Keratinocyte (primary cell): Measurements from ENCODE around the gene SETBP1. TPM values are rescaled to one million over a fixed set of nuclear protein-coding genes. Genes with fewer than 3 reads are reported as not detected.

Experiments used
- DNase-seq: peaks from one replicate; pipeline ENCODE4 v3.0.0-alpha.2; 2011; ENCODE audit warnings: low read depth, missing footprints, low spot score
- FAIRE-seq: peaks from 2 replicates; lab custom pipeline; 2011; peaks lifted over from hg19 to GRCh38; lab: Jason Lieb, UNC
- H2AFZ ChIP-seq: 2 replicates; pipeline ENCODE4 v1.6.0; 2012; ENCODE audit warnings: low read length, control low read depth, inconsistent platforms; ENCODE audit not compliant: control insufficient read depth
- H3K27ac ChIP-seq: 2 replicates; pipeline ENCODE4 v1.5.1; 2011; ENCODE audit warnings: low read length; ENCODE audit not compliant: control insufficient read depth, insufficient read depth
- H3K27me3 ChIP-seq: 3 replicates; pipeline ENCODE4 v1.6.0; 2011; ENCODE audit warnings: low read length; ENCODE audit not compliant: control insufficient read depth, insufficient read depth; ENCODE audit errors: extremely low read depth
- H3K36me3 ChIP-seq, 2 experiments: 2 replicates in 1 of 2; 3 replicates in 1 of 2; pipeline ENCODE4 v1.5.1; 2011; ENCODE audit warnings: low read length in 2 of 2, mild to moderate bottlenecking in 1 of 2; ENCODE audit not compliant: control insufficient read depth in 2 of 2, insufficient read depth in 2 of 2; ENCODE audit errors: extremely low read depth in 1 of 2
- H3K4me1 ChIP-seq: 3 replicates; pipeline ENCODE4 v1.5.1; 2011; ENCODE audit warnings: low read length; ENCODE audit not compliant: control insufficient read depth, insufficient read depth; ENCODE audit errors: extremely low read depth
- H3K4me2 ChIP-seq: 3 replicates; pipeline ENCODE4 v1.6.0; 2011; ENCODE audit warnings: low read depth, low read length; ENCODE audit not compliant: control insufficient read depth, insufficient read depth; ENCODE audit errors: extremely low read depth
- H3K4me3 ChIP-seq, 3 experiments: fragments of 200-600 bp in 1 of 3; sonication (generic) in 1 of 3; 2 replicates in 2 of 3; 3 replicates in 1 of 3; pipeline ENCODE4 v1.5.1; 2011 to 2016; ENCODE audit warnings: low read length in 3 of 3, mild to moderate bottlenecking in 3 of 3, control low read depth in 2 of 3, inconsistent platforms in 1 of 3, low read depth in 1 of 3, mixed read lengths in 1 of 3, mixed run types in 1 of 3, moderate library complexity in 1 of 3; ENCODE audit not compliant: control insufficient read depth in 2 of 3, insufficient read depth in 2 of 3; ENCODE audit errors: extremely low read depth in 1 of 3
- H3K79me2 ChIP-seq: 2 replicates; pipeline ENCODE4 v1.6.0; 2012; ENCODE audit warnings: low read length; ENCODE audit not compliant: control insufficient read depth, insufficient read depth
- H3K9ac ChIP-seq: 3 replicates; pipeline ENCODE4 v1.6.0; 2011; ENCODE audit warnings: low read length; ENCODE audit not compliant: control insufficient read depth, insufficient read depth; ENCODE audit errors: extremely low read depth
- H3K9me1 ChIP-seq: 3 replicates; pipeline ENCODE4 v1.6.0; 2011; ENCODE audit warnings: low read length; ENCODE audit not compliant: control insufficient read depth, insufficient read depth; ENCODE audit errors: extremely low read depth
- H3K9me3 ChIP-seq: 2 replicates; pipeline ENCODE4 v1.5.1; 2012; ENCODE audit warnings: low read depth, low read length; ENCODE audit not compliant: control insufficient read depth
- H4K20me1 ChIP-seq: 3 replicates; pipeline ENCODE4 v1.6.0; 2011; ENCODE audit warnings: low read length; ENCODE audit not compliant: control insufficient read depth, insufficient read depth; ENCODE audit errors: extremely low read depth
- EZH2 ChIP-seq: IDR thresholded peaks from one replicate; pipeline ENCODE4 v1.6.1; 2012; ENCODE audit warnings: inconsistent platforms, mild to moderate bottlenecking, low read length, moderate library complexity
- dilution Hi-C: fragments of 300-500 bp; cut with MboI; formaldehyde crosslinking; loops from one replicate; pipeline ENCODE4 v1.7.0; 2020; ENCODE audit warnings: low sequenced_read_pairs; ENCODE audit not compliant: extremely low pct_ligation_motif_present
- polyA plus RNA-seq, 5 experiments: library from polyadenylated mRNA; depleted of rRNA in 3 of 5; stranded (reverse) in 3 of 5; stranded (forward) in 1 of 5; unstranded in 1 of 5; fragments of >200 nt; gene quantifications; 1 replicate in 1 of 5; 2 replicates in 3 of 5; 3 replicates in 1 of 5; pipeline versions ENCODE4 v1.2.1 to v1.2.3, GENCODE V29; 2011 to 2012; ENCODE audit warnings: missing spikeins in 2 of 5, low read depth in 1 of 5, low replicate concordance in 1 of 5
- TF ChIP-seq, protein P1 (sequence below), 3 experiments: IDR thresholded peaks in 1 of 3; conservative IDR thresholded peaks in 1 of 3; optimal IDR thresholded peaks in 1 of 3; 2 replicates in 2 of 3; 3 replicates in 1 of 3; pipeline versions ENCODE3 to v1.5.1; 2011; ENCODE audit warnings: low read length in 3 of 3, mild to moderate bottlenecking in 3 of 3, moderate library complexity in 2 of 3, control low read depth in 1 of 3, inconsistent platforms in 1 of 3; ENCODE audit not compliant: insufficient read depth in 2 of 3; ENCODE audit errors: extremely low read depth in 1 of 3

SETBP1 gene
- polyA plus RNA-seq, 1 donor (not counting 4 experiments of a cell fraction or from before 2014, with no cell fraction given): 3.3 TPM

DNA sequence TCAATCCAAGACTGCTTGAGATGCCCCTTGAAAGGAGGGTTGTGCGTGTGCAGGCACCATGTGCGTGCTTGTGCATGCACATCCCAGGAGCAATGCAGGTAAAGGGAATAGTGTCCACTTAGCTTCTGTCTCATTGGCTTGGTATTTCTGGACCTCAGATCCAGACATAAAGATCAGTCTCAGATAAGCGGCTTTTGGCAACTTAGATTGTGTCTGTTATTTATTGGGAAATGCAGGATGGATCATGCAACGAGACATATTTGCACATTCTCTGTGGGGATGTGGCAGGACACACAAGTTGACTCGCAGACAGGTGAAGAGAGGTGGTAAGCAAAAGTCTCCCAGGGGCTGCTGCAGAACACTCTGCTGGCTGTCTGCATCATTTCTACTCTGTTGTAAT is 67.9 kb downstream of the SETBP1 start:
- Histone ChIP-seq H4K20me1 (no peaks in the 10 kb centered on the region), H3K36me3 (no peaks in the 10 kb centered on the region), H3K27me3 (no peaks in the 10 kb centered on the region), H3K4me3 (no peak overlapping the region), H3K9me1 (no peaks in the 10 kb centered on the region), H3K4me2 (no peak overlapping the region), H3K4me1 (no peaks in the 10 kb centered on the region), H2AFZ (no peak overlapping the region), H3K9me3 (no peaks in the 10 kb centered on the region), H3K27ac (no peak overlapping the region), H3K79me2 (no peaks in the 10 kb centered on the region), H3K9ac (no peak overlapping the region)
- TF ChIP-seq EZH2: no peak
- TF ChIP-seq, protein P1, sequence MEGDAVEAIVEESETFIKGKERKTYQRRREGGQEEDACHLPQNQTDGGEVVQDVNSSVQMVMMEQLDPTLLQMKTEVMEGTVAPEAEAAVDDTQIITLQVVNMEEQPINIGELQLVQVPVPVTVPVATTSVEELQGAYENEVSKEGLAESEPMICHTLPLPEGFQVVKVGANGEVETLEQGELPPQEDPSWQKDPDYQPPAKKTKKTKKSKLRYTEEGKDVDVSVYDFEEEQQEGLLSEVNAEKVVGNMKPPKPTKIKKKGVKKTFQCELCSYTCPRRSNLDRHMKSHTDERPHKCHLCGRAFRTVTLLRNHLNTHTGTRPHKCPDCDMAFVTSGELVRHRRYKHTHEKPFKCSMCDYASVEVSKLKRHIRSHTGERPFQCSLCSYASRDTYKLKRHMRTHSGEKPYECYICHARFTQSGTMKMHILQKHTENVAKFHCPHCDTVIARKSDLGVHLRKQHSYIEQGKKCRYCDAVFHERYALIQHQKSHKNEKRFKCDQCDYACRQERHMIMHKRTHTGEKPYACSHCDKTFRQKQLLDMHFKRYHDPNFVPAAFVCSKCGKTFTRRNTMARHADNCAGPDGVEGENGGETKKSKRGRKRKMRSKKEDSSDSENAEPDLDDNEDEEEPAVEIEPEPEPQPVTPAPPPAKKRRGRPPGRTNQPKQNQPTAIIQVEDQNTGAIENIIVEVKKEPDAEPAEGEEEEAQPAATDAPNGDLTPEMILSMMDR (optimal IDR thresholded peaks at IDR 0.05 in 1 of 3, IDR thresholded peaks at IDR 0.05 in 1 of 3, conservative IDR thresholded peaks at IDR 0.05 in 1 of 3; ENCODE audit: extremely low read depth in 1 of 3, insufficient read depth in 2 of 3, low read length in 3 of 3): no peak
- FAIRE-seq (no peak), DNase-seq (no peak)
- dilution Hi-C loops: no loop called here

DNA sequence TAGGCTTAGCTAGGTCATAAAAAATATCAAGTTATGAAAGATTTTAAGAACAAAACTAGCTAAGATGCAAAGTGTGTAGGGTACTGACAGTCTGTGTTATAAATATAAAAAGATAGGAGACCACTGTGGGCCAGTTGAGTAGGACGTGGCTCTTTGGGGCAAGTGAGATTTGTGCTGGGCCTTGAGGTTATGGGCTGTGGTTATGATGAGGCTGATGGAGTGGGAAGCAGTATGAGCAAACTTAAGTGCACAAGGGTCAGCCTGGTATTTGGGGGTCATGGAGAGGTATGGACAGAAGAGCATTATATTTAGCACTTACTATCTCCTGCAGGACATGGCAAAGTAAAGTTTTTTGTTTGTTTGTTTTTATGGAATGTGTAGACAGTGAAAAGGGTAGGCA is 70.1 kb downstream of the SETBP1 start:
- no peak overlapping the region for H3K4me3 ChIP-seq
- H3K4me1 ChIP-seq: no peaks in the 10 kb centered on the region
- no peaks in the 10 kb centered on the region for H4K20me1 ChIP-seq
- H3K36me3 ChIP-seq: no peaks in the 10 kb centered on the region
- no peak for DNase-seq
- no peaks in the 10 kb centered on the region for H3K9me1 ChIP-seq
- H3K9me3 ChIP-seq: no peaks in the 10 kb centered on the region
- no peaks in the 10 kb centered on the region for H3K79me2 ChIP-seq
- H3K27ac ChIP-seq: no peak overlapping the region
- no peaks in the 10 kb centered on the region for H3K27me3 ChIP-seq
- no peak for FAIRE-seq
- dilution Hi-C loops: no loop called here
- TF ChIP-seq, protein P1 (optimal IDR thresholded peaks at IDR 0.05 in 1 of 3, IDR thresholded peaks at IDR 0.05 in 1 of 3, conservative IDR thresholded peaks at IDR 0.05 in 1 of 3; ENCODE audit: extremely low read depth in 1 of 3, insufficient read depth in 2 of 3, low read length in 3 of 3): no peak
- no peak for TF ChIP-seq EZH2
- H3K9ac ChIP-seq: no peak overlapping the region
- H3K4me2 ChIP-seq: no peak overlapping the region
- no peak overlapping the region for H2AFZ ChIP-seq
